ENCODE measurements around the gene BTNL8. TPM values are rescaled to one million over a fixed set of nuclear protein-coding genes. Genes with fewer than 3 reads are reported as not detected.

Gene BTNL8
- total RNA-seq (2014; rRNA removed; shearing (Covaris generic)) = 0.13 and 1.0 TPM in 2 replicates

- DNase-seq (ENCODE audit: low spot score) = peak; percentile 63
Observed at GRCh38 chr5:180898621-180899246, at the start of gene BTNL8. BTNL8 (plus strand) TSS chr5:180899159; CDS start chr5:180899311, 152 bp downstream.

GRCh38 chr5:180849827-180850226, 49.1 kb upstream of the BTNL8 start:
- no peak for DNase-seq (ENCODE audit: low spot score)

- DNase-seq (ENCODE audit: low spot score) = no peak
Observed at GRCh38 chr5:180850434-180851078, 48.4 kb upstream of the BTNL8 start.

GRCh38 chr5:180852495-180852894, 46.5 kb upstream of the BTNL8 start:
- no peak for DNase-seq (ENCODE audit: low spot score)

GRCh38 chr5:180853121-180853847, 45.7 kb upstream of the BTNL8 start:
- no peak for DNase-seq (ENCODE audit: low spot score)

- no peak for DNase-seq (ENCODE audit: low spot score)
Observed at GRCh38 chr5:180853848-180854176, 45.1 kb upstream of the BTNL8 start.

- DNase-seq (ENCODE audit: low spot score) = no peak
Observed at GRCh38 chr5:180858586-180858985, 40.4 kb upstream of the BTNL8 start.

- DNase-seq (ENCODE audit: low spot score) = peak; percentile 51
Observed at GRCh38 chr5:180860273-180860886, 38.6 kb upstream of the BTNL8 start.

- DNase-seq (ENCODE audit: low spot score) = peak; percentile 97
Observed at GRCh38 chr5:180860887-180861822, 37.8 kb upstream of the BTNL8 start, which contains the start of gene ZFP62. ZFP62 (minus strand) TSS chr5:180861276; CDS start chr5:180861219, 57 bp downstream.

- no peak for DNase-seq (ENCODE audit: low spot score)
Observed at GRCh38 chr5:180862645-180863044, 36.3 kb upstream of the BTNL8 start.

- DNase-seq (ENCODE audit: low spot score) = peak; percentile 82
Observed at GRCh38 chr5:180865981-180866695, 32.8 kb upstream of the BTNL8 start.

GRCh38 chr5:180866985-180867384, 32.0 kb upstream of the BTNL8 start:
- peak; percentile 3 for DNase-seq (ENCODE audit: low spot score)

- DNase-seq (ENCODE audit: low spot score) = peak; percentile 97
Observed at GRCh38 chr5:180868960-180869359, 30.0 kb upstream of the BTNL8 start.

GRCh38 chr5:180869587-180869986, 29.4 kb upstream of the BTNL8 start:
- DNase-seq (ENCODE audit: low spot score) = no peak

- DNase-seq (ENCODE audit: low spot score) = no peak
Observed at GRCh38 chr5:180870276-180871068, 28.5 kb upstream of the BTNL8 start.

- DNase-seq (ENCODE audit: low spot score) = no peak
Observed at GRCh38 chr5:180872419-180872818, 26.5 kb upstream of the BTNL8 start.

- DNase-seq (ENCODE audit: low spot score) = no peak
Observed at GRCh38 chr5:180873615-180874520, 25.1 kb upstream of the BTNL8 start.

GRCh38 chr5:180874804-180875582, 24.0 kb upstream of the BTNL8 start:
- DNase-seq (ENCODE audit: low spot score) = no peak
